ACC112 (cell line): ENCODE data around the gene BRD7.

Source experiments
- H2AFZ ChIP-seq: fragments of 200-600 bp; sonication (generic); one replicate; pipeline ENCODE4 v1.6.0; 2017; ENCODE audit warnings: antibody characterized with exemption, low read length; ENCODE audit not compliant: unreplicated experiment
- H3K27ac ChIP-seq: fragments of 200-600 bp; sonication (generic); 2 replicates; pipeline ENCODE4 v1.5.1; 2014; ENCODE audit warnings: low read depth, mild to moderate bottlenecking, antibody characterized with exemption, low read length, moderate library complexity
- H3K27me3 ChIP-seq: fragments of 200-600 bp; sonication (generic); 2 replicates; pipeline ENCODE4 v1.6.1; 2014; ENCODE audit warnings: mild to moderate bottlenecking, antibody characterized with exemption, low read length, moderate library complexity, mixed read lengths; ENCODE audit not compliant: insufficient read depth
- H3K36me3 ChIP-seq: fragments of 200-600 bp; sonication (generic); 2 replicates; pipeline ENCODE4 v1.6.1; 2016; ENCODE audit warnings: mild to moderate bottlenecking, antibody characterized with exemption, low read length, moderate library complexity, mixed read lengths; ENCODE audit not compliant: insufficient read depth
- H3K4me1 ChIP-seq: fragments of 200-600 bp; sonication (generic); one replicate; pipeline ENCODE4 v1.6.1; 2016; ENCODE audit warnings: low read length, mixed read lengths; ENCODE audit not compliant: insufficient read depth, unreplicated experiment, control insufficient read depth
- H3K4me3 ChIP-seq: fragments of 200-600 bp; sonication (generic); 2 replicates; pipeline ENCODE4 v1.5.1; 2014; ENCODE audit warnings: mild to moderate bottlenecking, low read depth, low read length
- H3K79me2 ChIP-seq: fragments of 200-600 bp; sonication (generic); one replicate; pipeline ENCODE4 v1.6.0; 2016; ENCODE audit warnings: low read length; ENCODE audit not compliant: control insufficient read depth, unreplicated experiment, insufficient read depth

The BRD7 gene

DNA sequence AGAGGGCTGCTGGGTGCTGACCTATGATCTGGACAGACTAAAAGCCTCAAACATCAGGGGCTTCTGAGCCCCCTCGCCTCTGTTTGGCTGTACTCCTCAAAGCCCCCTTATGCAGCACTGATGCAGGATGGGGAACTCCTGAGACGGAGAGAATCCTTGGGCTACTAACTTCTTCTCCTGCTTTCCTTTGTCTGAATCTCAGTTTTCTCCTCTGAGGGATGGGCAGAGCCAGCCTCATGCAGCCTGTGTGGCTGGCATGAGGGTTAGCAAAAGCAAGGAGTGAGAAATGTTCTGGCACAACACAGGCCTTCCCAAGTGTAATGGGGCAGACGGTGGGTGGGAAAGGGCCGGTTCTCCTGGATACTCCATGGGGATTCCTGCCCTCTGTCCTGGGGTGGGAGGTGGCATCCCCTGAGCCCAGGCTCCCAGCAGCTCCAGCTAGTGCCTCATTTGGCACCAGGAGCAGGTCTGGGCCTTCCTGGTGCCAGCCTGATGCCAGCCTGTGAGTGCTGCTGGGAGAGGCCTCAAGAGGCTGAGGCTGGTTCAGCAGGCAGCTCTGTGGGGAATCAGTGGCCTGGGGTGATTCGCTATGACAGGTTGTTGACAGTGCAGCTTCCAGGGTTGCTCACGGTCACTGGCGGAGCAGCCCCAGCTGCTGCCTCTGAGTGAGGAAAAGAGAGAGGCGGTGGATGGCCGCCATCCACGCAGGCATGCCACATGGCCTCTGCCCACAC is 4.0 kb upstream of the BRD7 start:
- Histone ChIP-seq H3K4me1 (no peaks in the 10 kb centered on the region), H3K4me3 (no peak overlapping the region), H3K36me3 (no peaks in the 10 kb centered on the region), H3K27me3 (no peaks in the 10 kb centered on the region), H2AFZ (no peak overlapping the region), H3K27ac (no peak overlapping the region), H3K79me2 (peaks cover 7% of the 10 kb centered on the region)

DNA sequence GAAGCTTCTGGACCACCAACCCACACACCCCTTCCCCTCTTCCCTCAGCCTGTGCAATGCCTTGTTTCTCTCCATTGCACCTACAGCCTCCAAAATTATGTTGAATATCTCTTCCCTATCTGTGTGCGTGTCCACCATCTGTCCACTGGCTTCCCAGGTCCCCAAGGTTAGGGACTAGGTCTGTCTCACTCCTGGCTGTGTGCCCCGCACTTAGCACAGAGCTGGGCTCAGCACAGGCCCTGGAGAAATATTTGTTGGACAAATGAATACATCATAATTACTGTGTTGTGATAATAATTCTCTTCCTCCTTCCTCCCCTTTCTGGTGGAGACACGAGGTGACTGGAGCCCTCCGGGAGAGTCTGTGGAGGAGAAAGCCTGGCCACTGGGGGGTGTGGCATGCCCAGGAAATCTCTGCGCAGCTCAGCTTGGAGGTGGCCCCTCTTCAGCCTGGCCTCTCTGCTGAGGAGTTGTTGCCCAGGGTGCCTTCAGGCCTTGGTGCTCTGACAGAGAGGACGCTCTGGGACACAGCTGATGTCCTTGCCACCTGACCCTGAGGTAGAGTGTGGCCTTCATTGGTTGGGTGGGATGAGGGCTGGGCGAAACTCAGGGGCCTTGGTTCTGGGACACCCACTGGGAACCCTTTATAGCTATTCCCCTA is 3.3 kb upstream of the BRD7 start:
- Histone ChIP-seq H3K27me3 (no peaks in the 10 kb centered on the region), H2AFZ (no peak overlapping the region), H3K79me2 (peaks cover 14% of the 10 kb centered on the region), H3K36me3 (no peaks in the 10 kb centered on the region), H3K4me1 (peaks cover 7% of the 10 kb centered on the region), H3K27ac (no peak overlapping the region), H3K4me3 (no peak overlapping the region)

DNA sequence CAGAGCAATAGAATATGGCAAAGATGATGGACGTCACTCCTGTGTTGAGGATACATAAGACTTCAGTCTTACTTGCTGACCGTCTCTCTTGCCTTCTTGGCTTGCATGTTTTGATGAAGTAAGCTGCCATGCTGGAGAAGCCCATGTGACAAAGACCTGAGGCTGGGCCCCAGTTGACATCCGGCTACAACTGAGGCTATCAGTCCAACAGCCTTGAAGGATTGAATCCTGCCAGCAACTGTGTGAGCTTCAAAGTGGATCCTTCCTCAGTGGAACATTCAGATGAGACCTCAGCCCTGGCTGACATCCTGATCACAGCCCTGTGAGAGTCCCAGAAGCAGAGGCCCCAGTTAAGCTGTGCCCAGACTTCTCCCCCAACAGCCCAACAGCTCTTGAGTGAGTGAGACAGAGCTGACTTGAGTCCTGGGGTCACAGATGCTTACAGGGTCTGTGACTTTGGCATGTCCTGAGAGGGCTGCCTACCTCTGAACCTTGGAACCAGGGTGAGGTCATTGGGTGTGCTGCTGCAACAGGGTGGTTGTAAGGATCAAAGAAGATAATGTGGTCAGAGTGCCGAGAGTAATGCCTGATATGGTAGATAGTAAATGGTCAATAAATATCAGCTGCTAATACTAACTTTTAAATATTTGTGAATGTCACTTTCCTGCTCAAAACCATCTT is 2.4 kb upstream of the BRD7 start:
- Histone ChIP-seq H3K27me3 (no peaks in the 10 kb centered on the region), H2AFZ (no peak overlapping the region), H3K4me1 (peaks cover 8% of the 10 kb centered on the region), H3K4me3 (no peak overlapping the region), H3K79me2 (peaks cover 16% of the 10 kb centered on the region), H3K36me3 (0 out of 2 replicates have a peak, but pooled peaks cover under 1% of the 10 kb centered on the region), H3K27ac (no peak overlapping the region)

DNA sequence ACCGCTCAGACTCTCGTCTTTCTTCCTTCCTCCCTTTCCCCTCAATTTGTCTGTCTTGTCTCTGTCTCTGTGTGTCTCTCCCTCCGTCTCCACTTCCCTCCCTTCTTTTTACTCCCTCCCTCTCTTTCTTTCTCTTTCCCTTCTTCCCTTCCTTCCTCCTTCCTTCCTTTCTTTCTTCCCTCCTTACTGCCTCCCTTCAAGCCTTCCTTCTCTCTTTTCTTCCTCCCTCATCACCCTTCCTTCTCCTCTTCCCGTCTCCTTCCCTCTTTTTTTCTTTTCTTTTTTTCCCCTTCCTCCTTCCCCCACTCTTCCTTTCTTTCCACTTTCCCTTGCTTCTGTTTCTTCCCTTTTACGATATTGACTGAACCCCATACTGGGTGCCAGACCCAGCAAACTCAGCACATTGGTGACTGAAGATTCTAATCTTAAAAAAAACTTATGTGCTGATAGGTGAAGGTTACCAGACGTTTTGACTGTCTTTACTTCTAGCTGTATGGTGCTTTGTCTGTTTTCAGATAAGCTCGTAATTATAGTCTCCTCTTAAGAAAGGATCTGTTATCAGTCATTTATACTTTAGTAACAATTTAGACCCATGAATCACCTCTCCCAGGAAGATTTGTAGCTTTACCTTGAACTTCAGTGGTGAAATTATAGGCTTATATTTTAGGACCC is 481 bp upstream of the BRD7 start:
- H3K4me1 ChIP-seq: peaks cover 10% of the 10 kb centered on the region
- H3K36me3 ChIP-seq: 0 out of 2 replicates have a peak, but pooled peaks cover 4% of the 10 kb centered on the region
- H3K79me2 ChIP-seq: peaks cover 28% of the 10 kb centered on the region
- peak overlapping the region; percentile 97 for H2AFZ ChIP-seq
- H3K27ac ChIP-seq: no peak overlapping the region
- no peaks in the 10 kb centered on the region for H3K27me3 ChIP-seq
- H3K4me3 ChIP-seq: peak overlapping the region; percentile 48

DNA sequence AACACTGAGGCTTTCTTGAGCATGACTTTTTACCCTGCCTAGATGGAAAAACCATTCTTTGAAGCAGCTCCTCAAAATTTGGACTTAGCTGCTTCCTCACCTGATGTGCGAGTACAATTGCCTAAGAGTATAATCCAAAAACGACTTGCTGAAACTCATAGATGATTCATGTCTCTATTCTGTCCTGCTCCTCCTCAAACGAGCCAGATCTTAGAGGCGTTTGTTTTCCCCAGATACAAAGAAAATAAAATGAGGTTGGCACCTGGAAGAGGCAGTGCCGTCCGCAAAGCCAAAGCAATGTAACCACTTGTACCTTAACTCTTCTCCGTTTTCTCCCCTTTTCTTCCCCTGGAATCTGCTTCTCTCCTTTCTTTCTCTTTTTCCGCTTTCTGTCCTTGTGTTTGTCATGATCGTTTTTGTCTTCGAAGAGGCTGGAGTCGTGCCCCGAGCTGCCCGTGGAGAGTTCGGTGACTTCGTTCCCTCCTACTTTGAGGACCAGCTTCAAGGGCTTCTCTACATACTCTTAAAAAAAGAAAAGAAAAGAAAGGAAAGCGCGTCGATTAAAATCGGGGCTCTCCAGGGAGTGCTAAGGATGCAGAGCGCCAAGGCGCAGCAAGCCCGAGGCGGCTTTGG is 895 bp downstream of the BRD7 start:
- Histone ChIP-seq H2AFZ (peak overlapping the region; percentile 63), H3K4me1 (peaks cover 10% of the 10 kb centered on the region), H3K27ac (no peak overlapping the region), H3K79me2 (peaks cover 32% of the 10 kb centered on the region), H3K4me3 (peak overlapping the region; percentile 92), H3K36me3 (0 out of 2 replicates have a peak, but pooled peaks cover 9% of the 10 kb centered on the region), H3K27me3 (no peaks in the 10 kb centered on the region)

DNA sequence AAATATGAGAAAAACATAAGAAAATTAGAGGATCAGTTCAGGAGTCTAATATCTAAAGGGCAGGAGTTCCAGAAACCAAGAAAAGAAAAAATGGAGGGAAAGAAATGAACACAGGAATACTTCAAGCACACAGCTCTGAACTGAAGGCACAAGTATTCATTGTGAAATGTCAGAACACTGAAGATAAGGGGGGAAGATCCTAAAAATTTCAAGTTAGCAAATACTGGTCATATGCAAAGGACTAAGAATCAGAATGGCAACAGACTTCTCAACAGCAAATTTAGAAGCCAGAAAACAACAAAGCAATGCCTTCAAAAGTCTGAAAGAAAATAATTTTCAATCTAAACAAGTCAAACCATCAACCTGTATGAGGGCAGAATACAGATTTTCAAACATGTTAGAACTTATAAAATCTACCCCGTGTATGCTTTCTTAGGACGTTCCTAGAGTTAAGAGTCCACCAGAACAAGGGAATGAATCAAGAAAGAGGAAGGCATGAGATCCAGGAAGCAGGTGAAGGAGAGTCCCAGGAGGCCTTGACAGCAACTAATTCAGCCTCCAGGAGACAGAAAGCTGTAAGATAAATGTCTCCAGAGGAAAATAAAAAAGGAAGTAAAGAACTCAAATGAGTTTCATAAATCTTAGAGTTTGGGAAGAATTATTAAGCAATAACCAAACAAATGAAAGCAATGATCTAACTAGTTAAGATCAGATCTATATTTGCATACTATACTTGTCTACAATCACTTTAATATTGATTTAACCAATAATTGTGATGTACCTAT is 2.8 kb downstream of the BRD7 start:
- Histone ChIP-seq H3K27me3 (no peaks in the 10 kb centered on the region), H3K4me1 (peaks cover 10% of the 10 kb centered on the region), H3K79me2 (peaks cover 32% of the 10 kb centered on the region), H3K36me3 (0 out of 2 replicates have a peak, but pooled peaks cover 11% of the 10 kb centered on the region), H2AFZ (no peak overlapping the region), H3K27ac (no peak overlapping the region), H3K4me3 (no peak overlapping the region)

DNA sequence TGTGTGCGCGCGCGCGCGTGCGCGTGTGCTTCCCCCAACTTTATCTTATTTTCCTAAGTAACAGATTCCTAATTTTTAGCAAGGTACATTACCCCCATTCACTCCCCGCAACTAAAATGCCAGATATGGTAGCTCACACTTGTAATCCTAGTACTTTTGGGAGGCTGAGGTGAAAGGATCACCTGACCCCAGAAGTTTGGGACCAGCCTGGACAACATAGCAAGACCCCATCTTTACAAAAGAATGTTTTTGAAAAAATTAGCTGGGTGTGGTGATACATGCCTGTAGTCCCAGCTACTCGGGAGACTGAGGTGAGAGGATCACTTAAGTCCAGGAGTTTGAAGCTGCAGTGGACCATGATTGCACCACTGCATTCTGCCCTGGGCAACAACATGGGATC is 5.1 kb downstream of the BRD7 start:
- H3K79me2 ChIP-seq: peaks cover 42% of the 10 kb centered on the region
- H3K4me3 ChIP-seq: no peak overlapping the region
- H3K27me3 ChIP-seq: no peaks in the 10 kb centered on the region
- no peak overlapping the region for H2AFZ ChIP-seq
- peaks cover 10% of the 10 kb centered on the region for H3K4me1 ChIP-seq
- no peak overlapping the region for H3K27ac ChIP-seq
- 0 out of 2 replicates have a peak, but pooled peaks cover 11% of the 10 kb centered on the region for H3K36me3 ChIP-seq

DNA sequence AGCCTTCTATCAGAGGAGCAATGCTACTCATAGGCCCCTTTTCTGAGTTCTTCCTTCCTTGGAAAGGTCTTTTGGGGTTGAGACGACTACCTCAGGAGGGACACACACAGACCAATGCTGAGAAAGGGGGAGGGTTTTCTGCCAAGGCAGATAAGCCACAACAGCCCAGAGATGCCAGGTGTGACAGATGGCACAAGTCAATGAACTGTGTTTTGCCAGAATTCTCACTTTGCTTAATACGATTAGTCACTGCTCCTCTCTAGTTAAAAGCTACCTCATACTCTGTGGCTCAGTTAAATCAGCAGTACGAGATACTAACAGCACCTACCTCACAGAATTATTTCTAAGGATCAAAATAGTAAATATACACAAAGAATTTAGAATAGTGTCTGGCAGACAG is 8.0 kb downstream of the BRD7 start:
- no peak overlapping the region for H3K27ac ChIP-seq
- H3K79me2 ChIP-seq: peaks cover 32% of the 10 kb centered on the region
- 0 out of 2 replicates have a peak, but pooled peaks cover 7% of the 10 kb centered on the region for H3K36me3 ChIP-seq

DNA sequence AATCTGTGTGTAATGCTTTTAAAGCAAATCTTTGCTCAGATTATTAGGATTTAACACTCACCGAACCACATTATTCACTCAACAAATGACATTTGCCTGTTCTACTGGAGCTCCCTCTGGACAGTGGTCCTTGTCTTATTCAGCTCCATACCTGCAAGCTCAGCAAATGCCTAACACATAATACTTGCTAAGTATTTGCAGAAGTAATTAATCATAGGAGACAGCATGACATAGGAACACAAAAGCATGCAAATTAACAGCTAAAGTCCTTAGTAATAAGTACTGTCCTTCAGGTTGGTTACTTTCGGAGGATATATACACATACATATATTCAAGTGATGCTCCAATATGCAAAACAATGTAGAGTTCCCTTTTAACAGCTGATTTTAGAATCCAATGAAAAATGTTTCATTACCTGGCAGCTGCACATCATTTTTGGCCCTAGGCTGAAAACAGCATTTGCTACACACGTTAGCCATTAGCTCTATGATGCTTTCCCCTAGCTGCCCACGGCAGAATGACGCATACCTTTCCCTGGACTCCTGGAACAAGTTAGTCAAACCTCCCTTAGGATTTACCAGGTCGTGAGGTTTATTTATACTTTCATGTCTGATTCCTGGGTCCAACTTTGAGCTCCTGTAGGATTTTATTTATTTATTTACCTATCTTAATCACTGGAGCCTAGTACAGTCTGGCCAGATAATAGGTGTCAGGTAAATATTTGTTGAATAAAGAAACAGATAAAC is 8.6 kb downstream of the BRD7 start:
- 0 out of 2 replicates have a peak, but pooled peaks cover 9% of the 10 kb centered on the region for H3K36me3 ChIP-seq
- H3K79me2 ChIP-seq: peaks cover 28% of the 10 kb centered on the region

More for the DNA sequence above, 8.0 kb downstream of the BRD7 start:
- no peaks in the 10 kb centered on the region for H3K4me1 ChIP-seq
- H3K27me3 ChIP-seq: no peaks in the 10 kb centered on the region
- no peak overlapping the region for H3K4me3 ChIP-seq
- H2AFZ ChIP-seq: no peak overlapping the region

More for the DNA sequence above, 8.6 kb downstream of the BRD7 start:
- Histone ChIP-seq H3K27ac (no peak overlapping the region), H2AFZ (no peak overlapping the region), H3K4me1 (no peaks in the 10 kb centered on the region), H3K27me3 (no peaks in the 10 kb centered on the region), H3K4me3 (no peak overlapping the region)
